GM12878 (cell line): ENCODE data around the gene INO80. TPM values are rescaled to one million over a fixed set of nuclear protein-coding genes. Genes with fewer than 3 reads are reported as not detected.

Source experiments
- ATF2 ChIP-seq: IDR thresholded peaks from 2 replicates; pipeline ENCODE4 v1.6.1; 2012; ENCODE audit warnings: low read length, inconsistent platforms
- ATF7 ChIP-seq: fragments of 450-650 bp; IDR thresholded peaks from 2 replicates; pipeline ENCODE4 v1.6.1; 2016; ENCODE audit warnings: low read depth, mild to moderate bottlenecking
- EGR1 ChIP-seq, 2 experiments: IDR thresholded peaks; 1 replicate in 1 of 2; 2 replicates in 1 of 2; pipeline ENCODE4 v1.6.1; 2011 to 2012; ENCODE audit warnings: low read depth in 2 of 2, low read length in 2 of 2, borderline replicate concordance in 1 of 2, mild to moderate bottlenecking in 1 of 2, moderate library complexity in 1 of 2
- HSF1 ChIP-seq: fragments of 150-350 bp; IDR thresholded peaks from 2 replicates; pipeline ENCODE4 v1.6.1; 2014; ENCODE audit warnings: mild to moderate bottlenecking, low read depth, low read length
- LARP7 ChIP-seq: fragments of 450-650 bp; IDR thresholded peaks from 2 replicates; pipeline ENCODE4 v1.6.1; 2017; ENCODE audit warnings: mild to moderate bottlenecking
- MEF2A ChIP-seq: IDR thresholded peaks from 2 replicates; pipeline ENCODE4 v1.6.1; 2011; ENCODE audit warnings: low read depth, mild to moderate bottlenecking, low read length, moderate library complexity; ENCODE audit not compliant: insufficient read depth
- MXI1 ChIP-seq: fragments of 150-350 bp; IDR thresholded peaks from 2 replicates; pipeline ENCODE4 v1.6.1; 2011; ENCODE audit warnings: low read depth, mild to moderate bottlenecking, inconsistent platforms, low read length, improper control_type of control experiment
- NFYB ChIP-seq: IDR thresholded peaks from 2 replicates; pipeline ENCODE4 v1.6.1; 2011; ENCODE audit warnings: low read depth, mild to moderate bottlenecking, low read length, improper control_type of control experiment, moderate library complexity; ENCODE audit not compliant: insufficient read depth
- POU2F2 ChIP-seq: IDR thresholded peaks from 3 replicates; pipeline ENCODE4 v1.6.1; 2011; ENCODE audit warnings: low read depth, mild to moderate bottlenecking, low read length, borderline replicate concordance
- RUNX3 ChIP-seq: IDR thresholded peaks from 2 replicates; pipeline ENCODE4 v1.6.1; 2012; ENCODE audit warnings: low read length, inconsistent platforms
- ZNF384 ChIP-seq: IDR thresholded peaks from 2 replicates; pipeline ENCODE4 v1.6.1; 2012; ENCODE audit warnings: low read depth, mild to moderate bottlenecking, low read length, improper control_type of control experiment, borderline replicate concordance
- polyA plus RNA-seq, 11 experiments: library from polyadenylated mRNA; depleted of rRNA in 4 of 11; unstranded in 6 of 11; stranded (reverse) in 5 of 11; fragments of >200 nt; fragmentation: Nextera tagmentation in 4 of 11; fragmentation: Illumina TruSeq in 1 of 11; extraction: Ambion mirVana in 4 of 11; extraction: Trizol in 1 of 11; gene quantifications; 1 replicate in 1 of 11; 2 replicates in 10 of 11; pipeline versions ENCODE4 v1.2.1 to v1.2.3, GENCODE V29; 2011 to 2016; ENCODE audit warnings: inconsistent platforms in 2 of 11, missing spikeins in 2 of 11, low read depth in 1 of 11
- total RNA-seq, 4 experiments: library from RNA; depleted of rRNA in 3 of 4; stranded (reverse); fragments of >200 nt in 3 of 4; fragmentation: Illumina TruSeq in 1 of 4; extraction: Trizol in 1 of 4; gene quantifications; 2 replicates each; pipeline versions ENCODE4 v1.2.1 to v1.2.3, GENCODE V29; 2013 to 2021
- TF ChIP-seq, protein P1 (sequence below): fragments of 450-650 bp; formaldehyde crosslinking; IDR thresholded peaks from 2 replicates; pipeline ENCODE4 v1.4.0; 2020; ENCODE audit warnings: mild to moderate bottlenecking, moderate library complexity
- TF ChIP-seq, protein P2 (sequence below): fragments of 450-650 bp; IDR thresholded peaks from 2 replicates; pipeline ENCODE4 v1.6.1; 2016; ENCODE audit warnings: mild to moderate bottlenecking
- TF ChIP-seq, protein P3 (sequence below): fragments of 150-350 bp; IDR thresholded peaks from 2 replicates; pipeline ENCODE4 v1.6.1; 2016; ENCODE audit warnings: low read depth, low read length
- TF ChIP-seq, protein P4 (sequence below): fragments of 450-650 bp; IDR thresholded peaks from 2 replicates; pipeline ENCODE4 v1.6.1; 2017; ENCODE audit warnings: mild to moderate bottlenecking

The INO80 gene
- total and polyA plus RNA-seq, 10 of the 15 experiments (the other 5 are each of a cell fraction or from before 2014, with no cell fraction given), result 4.5 to 25.0 (median 14.2) TPM

DNA sequence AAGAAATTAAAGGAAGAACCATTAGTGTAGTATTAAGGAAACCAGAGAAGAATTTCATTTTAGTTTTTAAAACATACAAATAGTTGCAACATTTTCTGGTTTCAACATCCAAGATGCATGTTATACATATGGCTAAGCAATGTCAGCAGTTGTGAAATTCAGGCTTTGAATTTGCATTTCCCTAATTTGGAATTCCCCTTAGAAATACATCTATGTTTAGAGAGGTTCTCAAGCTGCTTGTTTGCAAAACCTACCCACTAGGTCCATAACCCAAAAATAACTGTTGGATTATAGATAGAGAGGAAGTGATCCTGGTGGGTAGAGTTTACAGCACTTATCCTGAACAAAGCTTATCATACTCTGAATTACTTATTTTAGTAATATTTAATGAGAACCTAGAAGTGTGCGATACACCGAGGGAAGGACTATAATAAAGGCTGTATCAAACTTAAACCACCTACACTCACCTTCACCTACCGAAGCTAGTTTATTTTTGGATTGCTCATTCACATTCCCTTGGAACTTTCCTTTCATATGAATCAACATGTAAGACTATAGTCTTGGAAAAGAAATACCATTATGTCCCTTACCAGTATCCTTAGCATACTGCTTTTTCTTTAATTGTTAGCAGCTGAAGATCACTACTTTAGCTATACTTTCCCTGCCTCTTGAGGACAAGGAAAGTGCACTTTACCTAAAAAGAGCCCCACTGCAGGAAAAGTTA lies 102.2 kb downstream of the INO80 start (continued):
- TF ChIP-seq, protein P1, sequence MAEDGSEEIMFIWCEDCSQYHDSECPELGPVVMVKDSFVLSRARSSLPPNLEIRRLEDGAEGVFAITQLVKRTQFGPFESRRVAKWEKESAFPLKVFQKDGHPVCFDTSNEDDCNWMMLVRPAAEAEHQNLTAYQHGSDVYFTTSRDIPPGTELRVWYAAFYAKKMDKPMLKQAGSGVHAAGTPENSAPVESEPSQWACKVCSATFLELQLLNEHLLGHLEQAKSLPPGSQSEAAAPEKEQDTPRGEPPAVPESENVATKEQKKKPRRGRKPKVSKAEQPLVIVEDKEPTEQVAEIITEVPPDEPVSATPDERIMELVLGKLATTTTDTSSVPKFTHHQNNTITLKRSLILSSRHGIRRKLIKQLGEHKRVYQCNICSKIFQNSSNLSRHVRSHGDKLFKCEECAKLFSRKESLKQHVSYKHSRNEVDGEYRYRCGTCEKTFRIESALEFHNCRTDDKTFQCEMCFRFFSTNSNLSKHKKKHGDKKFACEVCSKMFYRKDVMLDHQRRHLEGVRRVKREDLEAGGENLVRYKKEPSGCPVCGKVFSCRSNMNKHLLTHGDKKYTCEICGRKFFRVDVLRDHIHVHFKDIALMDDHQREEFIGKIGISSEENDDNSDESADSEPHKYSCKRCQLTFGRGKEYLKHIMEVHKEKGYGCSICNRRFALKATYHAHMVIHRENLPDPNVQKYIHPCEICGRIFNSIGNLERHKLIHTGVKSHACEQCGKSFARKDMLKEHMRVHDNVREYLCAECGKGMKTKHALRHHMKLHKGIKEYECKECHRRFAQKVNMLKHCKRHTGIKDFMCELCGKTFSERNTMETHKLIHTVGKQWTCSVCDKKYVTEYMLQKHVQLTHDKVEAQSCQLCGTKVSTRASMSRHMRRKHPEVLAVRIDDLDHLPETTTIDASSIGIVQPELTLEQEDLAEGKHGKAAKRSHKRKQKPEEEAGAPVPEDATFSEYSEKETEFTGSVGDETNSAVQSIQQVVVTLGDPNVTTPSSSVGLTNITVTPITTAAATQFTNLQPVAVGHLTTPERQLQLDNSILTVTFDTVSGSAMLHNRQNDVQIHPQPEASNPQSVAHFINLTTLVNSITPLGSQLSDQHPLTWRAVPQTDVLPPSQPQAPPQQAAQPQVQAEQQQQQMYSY (CRISPR knock-in tag), result no peak
- TF ChIP-seq MXI1 (no peak), POU2F2 (peak; percentile 73; the same call in 1 of the 3 replicates), NFYB (no peak), HSF1 (no peak), EGR1 (IDR thresholded peaks at IDR 0.05; ENCODE audit: borderline replicate concordance in 1 of 2, low read depth in 2 of 2, low read length in 2 of 2) (no peak), ATF7 (no peak), RUNX3 (peak; percentile 43), ZNF384 (no peak), MEF2A (peak; percentile 92), LARP7 (no peak), ATF2 (peak; percentile 30; the same call in 1 of the 2 replicates)
- TF ChIP-seq, protein P2, sequence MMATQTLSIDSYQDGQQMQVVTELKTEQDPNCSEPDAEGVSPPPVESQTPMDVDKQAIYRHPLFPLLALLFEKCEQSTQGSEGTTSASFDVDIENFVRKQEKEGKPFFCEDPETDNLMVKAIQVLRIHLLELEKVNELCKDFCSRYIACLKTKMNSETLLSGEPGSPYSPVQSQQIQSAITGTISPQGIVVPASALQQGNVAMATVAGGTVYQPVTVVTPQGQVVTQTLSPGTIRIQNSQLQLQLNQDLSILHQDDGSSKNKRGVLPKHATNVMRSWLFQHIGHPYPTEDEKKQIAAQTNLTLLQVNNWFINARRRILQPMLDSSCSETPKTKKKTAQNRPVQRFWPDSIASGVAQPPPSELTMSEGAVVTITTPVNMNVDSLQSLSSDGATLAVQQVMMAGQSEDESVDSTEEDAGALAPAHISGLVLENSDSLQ, result no peak
- TF ChIP-seq, protein P3, sequence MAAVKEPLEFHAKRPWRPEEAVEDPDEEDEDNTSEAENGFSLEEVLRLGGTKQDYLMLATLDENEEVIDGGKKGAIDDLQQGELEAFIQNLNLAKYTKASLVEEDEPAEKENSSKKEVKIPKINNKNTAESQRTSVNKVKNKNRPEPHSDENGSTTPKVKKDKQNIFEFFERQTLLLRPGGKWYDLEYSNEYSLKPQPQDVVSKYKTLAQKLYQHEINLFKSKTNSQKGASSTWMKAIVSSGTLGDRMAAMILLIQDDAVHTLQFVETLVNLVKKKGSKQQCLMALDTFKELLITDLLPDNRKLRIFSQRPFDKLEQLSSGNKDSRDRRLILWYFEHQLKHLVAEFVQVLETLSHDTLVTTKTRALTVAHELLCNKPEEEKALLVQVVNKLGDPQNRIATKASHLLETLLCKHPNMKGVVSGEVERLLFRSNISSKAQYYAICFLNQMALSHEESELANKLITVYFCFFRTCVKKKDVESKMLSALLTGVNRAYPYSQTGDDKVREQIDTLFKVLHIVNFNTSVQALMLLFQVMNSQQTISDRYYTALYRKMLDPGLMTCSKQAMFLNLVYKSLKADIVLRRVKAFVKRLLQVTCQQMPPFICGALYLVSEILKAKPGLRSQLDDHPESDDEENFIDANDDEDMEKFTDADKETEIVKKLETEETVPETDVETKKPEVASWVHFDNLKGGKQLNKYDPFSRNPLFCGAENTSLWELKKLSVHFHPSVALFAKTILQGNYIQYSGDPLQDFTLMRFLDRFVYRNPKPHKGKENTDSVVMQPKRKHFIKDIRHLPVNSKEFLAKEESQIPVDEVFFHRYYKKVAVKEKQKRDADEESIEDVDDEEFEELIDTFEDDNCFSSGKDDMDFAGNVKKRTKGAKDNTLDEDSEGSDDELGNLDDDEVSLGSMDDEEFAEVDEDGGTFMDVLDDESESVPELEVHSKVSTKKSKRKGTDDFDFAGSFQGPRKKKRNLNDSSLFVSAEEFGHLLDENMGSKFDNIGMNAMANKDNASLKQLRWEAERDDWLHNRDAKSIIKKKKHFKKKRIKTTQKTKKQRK, result no peak
- TF ChIP-seq, protein P4, sequence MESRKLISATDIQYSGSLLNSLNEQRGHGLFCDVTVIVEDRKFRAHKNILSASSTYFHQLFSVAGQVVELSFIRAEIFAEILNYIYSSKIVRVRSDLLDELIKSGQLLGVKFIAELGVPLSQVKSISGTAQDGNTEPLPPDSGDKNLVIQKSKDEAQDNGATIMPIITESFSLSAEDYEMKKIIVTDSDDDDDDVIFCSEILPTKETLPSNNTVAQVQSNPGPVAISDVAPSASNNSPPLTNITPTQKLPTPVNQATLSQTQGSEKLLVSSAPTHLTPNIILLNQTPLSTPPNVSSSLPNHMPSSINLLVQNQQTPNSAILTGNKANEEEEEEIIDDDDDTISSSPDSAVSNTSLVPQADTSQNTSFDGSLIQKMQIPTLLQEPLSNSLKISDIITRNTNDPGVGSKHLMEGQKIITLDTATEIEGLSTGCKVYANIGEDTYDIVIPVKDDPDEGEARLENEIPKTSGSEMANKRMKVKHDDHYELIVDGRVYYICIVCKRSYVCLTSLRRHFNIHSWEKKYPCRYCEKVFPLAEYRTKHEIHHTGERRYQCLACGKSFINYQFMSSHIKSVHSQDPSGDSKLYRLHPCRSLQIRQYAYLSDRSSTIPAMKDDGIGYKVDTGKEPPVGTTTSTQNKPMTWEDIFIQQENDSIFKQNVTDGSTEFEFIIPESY, result no peak
